Frontal cortex (tissue), 4 donors: ENCODE measurements around the gene SPSB1. TPM values are rescaled to one million over a fixed set of nuclear protein-coding genes. Genes with fewer than 3 reads are reported as not detected.

Experiments
- DNase-seq, 2 donors: peaks; one replicate each; pipeline ENCODE4 v3.0.0; 2012; ENCODE audit warnings: low spot score in 2 of 2
- FAIRE-seq: peaks from 2 replicates; lab custom pipeline; 2012; peaks lifted over from hg19 to GRCh38; lab: Jason Lieb, UNC
- total RNA-seq: library from RNA; depleted of rRNA; stranded (reverse); fragments of >200 nt; gene quantifications from one replicate; pipeline ENCODE4 v1.2.3, GENCODE V29; 2014
- donor health status: control.
- donor health status: control.
- donor health status: control.

SPSB1 gene
- total RNA-seq, 1 donor from 2014 or later, result 2.9 TPM

GRCh38 chr1:9315411-9316079 lies 22.9 kb downstream of the SPSB1 start:
- no peak for DNase-seq
- FAIRE-seq, result no peak

GRCh38 chr1:9316080-9316444 lies 23.4 kb downstream of the SPSB1 start:
- DNase-seq, result no peak
- no peak for FAIRE-seq

GRCh38 chr1:9316512-9316911 lies 23.8 kb downstream of the SPSB1 start:
- FAIRE-seq (no peak), DNase-seq (no peak)

- no peak for FAIRE-seq
- DNase-seq, result no peak
Observed at GRCh38 chr1:9317072-9317471, 24.4 kb downstream of the SPSB1 start.

- FAIRE-seq, result no peak
- peak in 1 of 2 donors; percentile 52 for DNase-seq
Observed at GRCh38 chr1:9317591-9318417, 25.1 kb downstream of the SPSB1 start.

- DNase-seq (no peak), FAIRE-seq (no peak)
Observed at GRCh38 chr1:9319208-9319788, 26.6 kb downstream of the SPSB1 start.

GRCh38 chr1:9319789-9320519 lies 27.3 kb downstream of the SPSB1 start:
- FAIRE-seq (no peak), DNase-seq (no peak)

GRCh38 chr1:9320520-9321479 lies 28.1 kb downstream of the SPSB1 start:
- FAIRE-seq (no peak), DNase-seq (no peak)

GRCh38 chr1:9321480-9321849 lies 28.8 kb downstream of the SPSB1 start:
- DNase-seq (no peak), FAIRE-seq (no peak)

GRCh38 chr1:9321986-9322660 lies 29.4 kb downstream of the SPSB1 start:
- DNase-seq (no peak), FAIRE-seq (no peak)

- DNase-seq, result peak in 1 of 2 donors; percentile 64
- no peak for FAIRE-seq
Observed at GRCh38 chr1:9322661-9323244, 30.1 kb downstream of the SPSB1 start.

- DNase-seq, result peak; percentile 65 to 69
- FAIRE-seq, result no peak
Observed at GRCh38 chr1:9324246-9325096, 31.8 kb downstream of the SPSB1 start.

GRCh38 chr1:9326596-9326995 lies 33.9 kb downstream of the SPSB1 start:
- no peak for DNase-seq
- no peak for FAIRE-seq

GRCh38 chr1:9328201-9328600 lies 35.5 kb downstream of the SPSB1 start:
- no peak for DNase-seq
- FAIRE-seq, result no peak

GRCh38 chr1:9328715-9329114 lies 36.0 kb downstream of the SPSB1 start:
- FAIRE-seq (no peak), DNase-seq (no peak)

- no peak for FAIRE-seq
- no peak for DNase-seq
Observed at GRCh38 chr1:9331016-9331415, 38.3 kb downstream of the SPSB1 start.

GRCh38 chr1:9331558-9332346 lies 39.1 kb downstream of the SPSB1 start:
- DNase-seq (no peak), FAIRE-seq (no peak)
